H1 (cell line): ENCODE data around the gene PARD3. TPM values are rescaled to one million over a fixed set of nuclear protein-coding genes. Genes with fewer than 3 reads are reported as not detected.

Experiments used
- KDM5A ChIP-seq: fragments of 200-600 bp; IDR thresholded peaks from 2 replicates; pipeline ENCODE4 v1.7.1; 2012; ENCODE audit warnings: mild to moderate bottlenecking, low read length, inconsistent platforms, mixed read lengths
- POLR2A ChIP-seq, 2 experiments: IDR thresholded peaks; 1 replicate in 1 of 2; 2 replicates in 1 of 2; pipeline ENCODE4 v1.6.1; 2011; ENCODE audit warnings: low read depth in 2 of 2, low read length in 2 of 2, mild to moderate bottlenecking in 2 of 2; ENCODE audit errors: control extremely low read depth in 1 of 2
- SIN3A ChIP-seq, 2 experiments: IDR thresholded peaks in 1 of 2; conservative IDR thresholded peaks in 1 of 2; 2 replicates each; pipeline ENCODE4 v1.6.1; 2011 to 2012; ENCODE audit warnings: low read length in 2 of 2, improper control_type of control experiment in 1 of 2, low read depth in 1 of 2, mild to moderate bottlenecking in 1 of 2
- SIRT6 ChIP-seq: IDR thresholded peaks from one replicate; pipeline ENCODE4 v1.7.1; 2012; ENCODE audit warnings: low read length, inconsistent platforms
- TAF7 ChIP-seq: optimal IDR thresholded peaks from 2 replicates; pipeline ENCODE3; 2011; ENCODE audit warnings: low read depth, mild to moderate bottlenecking, inconsistent platforms, low read length, moderate library complexity, borderline replicate concordance
- TCF12 ChIP-seq: IDR thresholded peaks from 2 replicates; pipeline ENCODE4 v1.6.1; 2011; ENCODE audit warnings: low read depth, mild to moderate bottlenecking, low read length
- ZNF274 ChIP-seq: IDR thresholded peaks from 2 replicates; pipeline ENCODE4 v1.7.0; 2012; ENCODE audit warnings: low read length, borderline replicate concordance; ENCODE audit errors: extremely low read depth
- polyA plus RNA-seq, 7 experiments: library from polyadenylated mRNA; depleted of rRNA in 3 of 7; stranded (reverse) in 5 of 7; unstranded in 2 of 7; fragments of >200 nt in 5 of 7; fragments of 200-250 nt in 2 of 7; gene quantifications; 1 replicate in 5 of 7; 2 replicates in 1 of 7; 4 replicates in 1 of 7; pipeline versions ENCODE4 v1.2.1 to v1.2.3, GENCODE V29; 2011 to 2013; ENCODE audit warnings: missing spikeins in 2 of 7, mixed read lengths in 2 of 7
- total RNA-seq: library from RNA; stranded (reverse); fragmentation: NEBNext Ultra II Directional; extraction: Animal tissue kit (Norgen Biotek cat#: 25700); gene quantifications from 2 replicates; pipeline ENCODE4 v1.2.1, GENCODE V29; 2021
- TF ChIP-seq, protein P1 (sequence below): fragments of 300-600 bp; sonication (generic); IDR thresholded peaks from 2 replicates; pipeline ENCODE4 v1.7.1; 2012; ENCODE audit warnings: low read length, moderate library complexity, mild to moderate bottlenecking, inconsistent platforms; ENCODE audit not compliant: insufficient replicate concordance
- TF ChIP-seq, protein P2 (sequence below): IDR thresholded peaks from 2 replicates; pipeline ENCODE4 v1.6.1; 2012; ENCODE audit warnings: inconsistent platforms

Gene PARD3
- total and polyA plus RNA-seq, 2 of the 8 experiments (the other 6 are each of a cell fraction or from before 2014, with no cell fraction given) = 19.7 to 49.1 TPM

DNA sequence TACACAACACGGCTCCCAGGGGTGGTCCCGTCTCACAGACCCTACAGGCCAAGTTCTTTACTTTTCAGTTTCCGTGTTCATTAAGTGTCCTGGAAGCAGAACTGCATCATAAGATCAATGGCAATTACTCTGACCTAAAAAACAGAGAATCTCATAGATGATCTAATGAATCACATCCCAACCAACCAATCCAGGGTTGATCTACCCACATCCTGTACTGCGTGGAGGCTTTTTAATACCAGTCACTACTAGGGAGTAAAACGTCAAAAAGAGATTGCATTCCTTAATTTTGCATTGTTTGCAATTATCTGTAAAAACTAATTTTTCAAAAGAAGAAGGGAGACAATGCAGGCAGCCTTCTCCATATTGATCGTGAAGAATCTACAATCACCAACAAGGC is 72.6 kb downstream of the PARD3 start (continued):
- TF ChIP-seq, protein P1, sequence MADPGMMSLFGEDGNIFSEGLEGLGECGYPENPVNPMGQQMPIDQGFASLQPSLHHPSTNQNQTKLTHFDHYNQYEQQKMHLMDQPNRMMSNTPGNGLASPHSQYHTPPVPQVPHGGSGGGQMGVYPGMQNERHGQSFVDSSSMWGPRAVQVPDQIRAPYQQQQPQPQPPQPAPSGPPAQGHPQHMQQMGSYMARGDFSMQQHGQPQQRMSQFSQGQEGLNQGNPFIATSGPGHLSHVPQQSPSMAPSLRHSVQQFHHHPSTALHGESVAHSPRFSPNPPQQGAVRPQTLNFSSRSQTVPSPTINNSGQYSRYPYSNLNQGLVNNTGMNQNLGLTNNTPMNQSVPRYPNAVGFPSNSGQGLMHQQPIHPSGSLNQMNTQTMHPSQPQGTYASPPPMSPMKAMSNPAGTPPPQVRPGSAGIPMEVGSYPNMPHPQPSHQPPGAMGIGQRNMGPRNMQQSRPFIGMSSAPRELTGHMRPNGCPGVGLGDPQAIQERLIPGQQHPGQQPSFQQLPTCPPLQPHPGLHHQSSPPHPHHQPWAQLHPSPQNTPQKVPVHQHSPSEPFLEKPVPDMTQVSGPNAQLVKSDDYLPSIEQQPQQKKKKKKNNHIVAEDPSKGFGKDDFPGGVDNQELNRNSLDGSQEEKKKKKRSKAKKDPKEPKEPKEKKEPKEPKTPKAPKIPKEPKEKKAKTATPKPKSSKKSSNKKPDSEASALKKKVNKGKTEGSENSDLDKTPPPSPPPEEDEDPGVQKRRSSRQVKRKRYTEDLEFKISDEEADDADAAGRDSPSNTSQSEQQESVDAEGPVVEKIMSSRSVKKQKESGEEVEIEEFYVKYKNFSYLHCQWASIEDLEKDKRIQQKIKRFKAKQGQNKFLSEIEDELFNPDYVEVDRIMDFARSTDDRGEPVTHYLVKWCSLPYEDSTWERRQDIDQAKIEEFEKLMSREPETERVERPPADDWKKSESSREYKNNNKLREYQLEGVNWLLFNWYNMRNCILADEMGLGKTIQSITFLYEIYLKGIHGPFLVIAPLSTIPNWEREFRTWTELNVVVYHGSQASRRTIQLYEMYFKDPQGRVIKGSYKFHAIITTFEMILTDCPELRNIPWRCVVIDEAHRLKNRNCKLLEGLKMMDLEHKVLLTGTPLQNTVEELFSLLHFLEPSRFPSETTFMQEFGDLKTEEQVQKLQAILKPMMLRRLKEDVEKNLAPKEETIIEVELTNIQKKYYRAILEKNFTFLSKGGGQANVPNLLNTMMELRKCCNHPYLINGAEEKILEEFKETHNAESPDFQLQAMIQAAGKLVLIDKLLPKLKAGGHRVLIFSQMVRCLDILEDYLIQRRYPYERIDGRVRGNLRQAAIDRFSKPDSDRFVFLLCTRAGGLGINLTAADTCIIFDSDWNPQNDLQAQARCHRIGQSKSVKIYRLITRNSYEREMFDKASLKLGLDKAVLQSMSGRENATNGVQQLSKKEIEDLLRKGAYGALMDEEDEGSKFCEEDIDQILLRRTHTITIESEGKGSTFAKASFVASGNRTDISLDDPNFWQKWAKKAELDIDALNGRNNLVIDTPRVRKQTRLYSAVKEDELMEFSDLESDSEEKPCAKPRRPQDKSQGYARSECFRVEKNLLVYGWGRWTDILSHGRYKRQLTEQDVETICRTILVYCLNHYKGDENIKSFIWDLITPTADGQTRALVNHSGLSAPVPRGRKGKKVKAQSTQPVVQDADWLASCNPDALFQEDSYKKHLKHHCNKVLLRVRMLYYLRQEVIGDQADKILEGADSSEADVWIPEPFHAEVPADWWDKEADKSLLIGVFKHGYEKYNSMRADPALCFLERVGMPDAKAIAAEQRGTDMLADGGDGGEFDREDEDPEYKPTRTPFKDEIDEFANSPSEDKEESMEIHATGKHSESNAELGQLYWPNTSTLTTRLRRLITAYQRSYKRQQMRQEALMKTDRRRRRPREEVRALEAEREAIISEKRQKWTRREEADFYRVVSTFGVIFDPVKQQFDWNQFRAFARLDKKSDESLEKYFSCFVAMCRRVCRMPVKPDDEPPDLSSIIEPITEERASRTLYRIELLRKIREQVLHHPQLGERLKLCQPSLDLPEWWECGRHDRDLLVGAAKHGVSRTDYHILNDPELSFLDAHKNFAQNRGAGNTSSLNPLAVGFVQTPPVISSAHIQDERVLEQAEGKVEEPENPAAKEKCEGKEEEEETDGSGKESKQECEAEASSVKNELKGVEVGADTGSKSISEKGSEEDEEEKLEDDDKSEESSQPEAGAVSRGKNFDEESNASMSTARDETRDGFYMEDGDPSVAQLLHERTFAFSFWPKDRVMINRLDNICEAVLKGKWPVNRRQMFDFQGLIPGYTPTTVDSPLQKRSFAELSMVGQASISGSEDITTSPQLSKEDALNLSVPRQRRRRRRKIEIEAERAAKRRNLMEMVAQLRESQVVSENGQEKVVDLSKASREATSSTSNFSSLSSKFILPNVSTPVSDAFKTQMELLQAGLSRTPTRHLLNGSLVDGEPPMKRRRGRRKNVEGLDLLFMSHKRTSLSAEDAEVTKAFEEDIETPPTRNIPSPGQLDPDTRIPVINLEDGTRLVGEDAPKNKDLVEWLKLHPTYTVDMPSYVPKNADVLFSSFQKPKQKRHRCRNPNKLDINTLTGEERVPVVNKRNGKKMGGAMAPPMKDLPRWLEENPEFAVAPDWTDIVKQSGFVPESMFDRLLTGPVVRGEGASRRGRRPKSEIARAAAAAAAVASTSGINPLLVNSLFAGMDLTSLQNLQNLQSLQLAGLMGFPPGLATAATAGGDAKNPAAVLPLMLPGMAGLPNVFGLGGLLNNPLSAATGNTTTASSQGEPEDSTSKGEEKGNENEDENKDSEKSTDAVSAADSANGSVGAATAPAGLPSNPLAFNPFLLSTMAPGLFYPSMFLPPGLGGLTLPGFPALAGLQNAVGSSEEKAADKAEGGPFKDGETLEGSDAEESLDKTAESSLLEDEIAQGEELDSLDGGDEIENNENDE = no peak
- TF ChIP-seq ZNF274 = no peak
- TF ChIP-seq, protein P2, sequence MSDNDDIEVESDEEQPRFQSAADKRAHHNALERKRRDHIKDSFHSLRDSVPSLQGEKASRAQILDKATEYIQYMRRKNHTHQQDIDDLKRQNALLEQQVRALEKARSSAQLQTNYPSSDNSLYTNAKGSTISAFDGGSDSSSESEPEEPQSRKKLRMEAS = no peak
- TF ChIP-seq SIRT6 = no peak
- TF ChIP-seq TCF12 = no peak
- TF ChIP-seq SIN3A (conservative IDR thresholded peaks at IDR 0.05 in 1 of 2, IDR thresholded peaks at IDR 0.05 in 1 of 2; ENCODE audit: low read depth in 1 of 2, low read length in 2 of 2) = no peak
- TF ChIP-seq TAF7 = no peak
- no peak for TF ChIP-seq KDM5A
- no peak for TF ChIP-seq POLR2A (IDR thresholded peaks at IDR 0.05; ENCODE audit: control extremely low read depth in 1 of 2, low read depth in 2 of 2, low read length in 2 of 2)
